PFSK-1 (cell line): ENCODE data around the gene TMOD3.

Experiments
- FOXP2 ChIP-seq: optimal IDR thresholded peaks from 2 replicates; pipeline ENCODE3; 2011; ENCODE audit warnings: borderline replicate concordance, control low read depth, inconsistent platforms; ENCODE audit not compliant: insufficient read depth; ENCODE audit errors: extremely low read length, extremely low read depth
- POLR2AphosphoS5 ChIP-seq: IDR thresholded peaks from 2 replicates; pipeline ENCODE4 v1.6.1; 2012; ENCODE audit warnings: low read depth, mild to moderate bottlenecking, control low read depth, low read length, moderate library complexity
- REST ChIP-seq, 2 experiments: IDR thresholded peaks; 2 replicates each; pipeline versions ENCODE4 v1.6.1 to v1.8.0; 2011 to 2012; ENCODE audit warnings: low read depth in 2 of 2, low read length in 2 of 2, control low read depth in 1 of 2, inconsistent platforms in 1 of 2, mild to moderate bottlenecking in 1 of 2, moderate library complexity in 1 of 2; ENCODE audit not compliant: insufficient read depth in 1 of 2
- SIN3A ChIP-seq: IDR thresholded peaks from 2 replicates; pipeline ENCODE4 v1.6.1; 2012; ENCODE audit warnings: mild to moderate bottlenecking, low read length, moderate library complexity, borderline replicate concordance; ENCODE audit not compliant: insufficient read depth
- TAF1 ChIP-seq: IDR thresholded peaks from 2 replicates; pipeline ENCODE4 v1.6.1; 2012; ENCODE audit warnings: low read length, control low read depth, borderline replicate concordance; ENCODE audit not compliant: insufficient read depth

Gene TMOD3

GRCh38 chr15:51917493-51917892, 88.0 kb downstream of the TMOD3 start:
- TF ChIP-seq TAF1: no peak
- no peak for TF ChIP-seq SIN3A

DNA sequence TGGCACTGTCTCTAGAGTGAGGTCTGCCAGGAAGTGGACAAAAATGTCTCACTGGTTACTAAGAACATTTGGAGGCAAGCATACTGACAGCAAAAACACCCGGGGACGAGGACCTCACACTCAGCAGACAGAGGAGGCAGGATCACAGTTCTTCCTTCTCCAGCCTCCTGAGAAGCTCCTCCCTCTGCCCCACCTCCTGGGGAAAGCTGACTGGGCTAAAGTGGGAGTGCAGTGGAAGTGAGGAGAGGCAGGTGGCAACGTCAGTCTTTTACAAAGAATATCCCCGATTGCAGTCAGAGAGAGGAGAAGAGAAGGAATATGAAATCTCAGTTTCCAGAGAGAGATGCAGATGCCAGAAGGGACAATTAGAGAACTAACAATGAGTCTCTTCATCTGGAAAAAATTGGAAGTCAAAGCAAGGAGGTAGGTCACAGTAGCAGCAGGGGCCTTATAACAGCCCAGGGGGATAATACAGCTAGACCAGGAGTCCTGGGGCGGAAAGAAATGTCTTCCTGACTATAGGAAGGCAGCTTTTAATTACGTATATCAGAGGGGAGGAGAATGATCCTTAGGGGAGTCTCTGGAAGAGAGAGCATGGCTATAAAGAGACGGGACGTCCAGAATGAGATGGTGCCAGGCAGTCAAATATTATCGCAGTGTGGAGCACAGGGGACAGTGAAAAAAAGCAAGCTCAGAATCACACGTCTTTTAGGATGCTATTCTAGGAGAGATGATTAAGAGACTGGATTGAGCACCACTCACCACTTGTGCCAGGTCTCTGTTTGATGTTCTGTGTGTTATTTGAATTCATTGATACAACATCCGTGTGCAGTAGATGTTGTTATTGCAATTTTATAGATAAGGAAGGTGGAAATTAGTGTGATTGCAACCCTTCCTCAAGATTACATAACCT, 95.0 kb downstream of the TMOD3 start:
- no peak for TF ChIP-seq TAF1
- TF ChIP-seq POLR2AphosphoS5: no peak
- TF ChIP-seq SIN3A: no peak
- TF ChIP-seq FOXP2: no peak
- TF ChIP-seq REST (IDR thresholded peaks at IDR 0.05; ENCODE audit: insufficient read depth in 1 of 2, low read depth in 2 of 2, low read length in 2 of 2): no peak

GRCh38 chr15:51926809-51927208, 97.4 kb downstream of the TMOD3 start:
- TF ChIP-seq FOXP2: no peak
- TF ChIP-seq SIN3A: no peak
- TF ChIP-seq REST (IDR thresholded peaks at IDR 0.05; ENCODE audit: insufficient read depth in 1 of 2, low read depth in 2 of 2, low read length in 2 of 2): no peak
- TF ChIP-seq TAF1: no peak
- no peak for TF ChIP-seq POLR2AphosphoS5

- TF ChIP-seq POLR2AphosphoS5 (no peak), FOXP2 (no peak), TAF1 (no peak), SIN3A (no peak), REST (IDR thresholded peaks at IDR 0.05; ENCODE audit: insufficient read depth in 1 of 2, low read depth in 2 of 2, low read length in 2 of 2) (no peak)
Measured at GRCh38 chr15:51931016-51931415, 101.6 kb downstream of the TMOD3 start.

DNA sequence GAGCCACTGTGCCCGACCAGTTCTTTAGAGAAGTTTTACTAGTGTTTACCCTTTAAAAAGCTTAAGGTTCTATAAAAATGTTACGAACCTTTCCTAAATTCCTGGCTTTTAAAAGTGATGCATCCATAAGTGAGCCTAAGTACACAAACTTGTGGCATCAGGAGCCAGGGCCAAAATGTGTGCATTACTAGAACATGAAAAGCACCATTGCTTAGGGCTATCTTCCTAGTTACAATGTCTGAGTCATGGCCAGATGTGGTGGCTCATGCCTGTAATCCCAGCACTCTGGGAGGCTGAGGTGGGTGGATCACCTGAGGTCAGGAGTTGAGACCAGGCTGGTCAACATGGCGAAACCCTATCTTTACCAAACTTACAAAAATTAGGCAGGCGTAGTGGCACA, 102.2 kb downstream of the TMOD3 start:
- no peak for TF ChIP-seq REST (IDR thresholded peaks at IDR 0.05; ENCODE audit: insufficient read depth in 1 of 2, low read depth in 2 of 2, low read length in 2 of 2)
- TF ChIP-seq FOXP2: no peak
- TF ChIP-seq SIN3A: no peak
- TF ChIP-seq POLR2AphosphoS5: no peak
- TF ChIP-seq TAF1: no peak
